SK-N-DZ (cell line): Measurements from ENCODE around the gene PCDHGB5.

Experiments
- DNase-seq: peaks from one replicate; pipeline ENCODE4 v3.0.0-alpha.2; 2015; ENCODE audit warnings: low spot score

PCDHGB5 gene

GRCh38 chr5:141439411-141440141, 41.8 kb downstream of the PCDHGB5 start:
- no peak for DNase-seq

GRCh38 chr5:141440341-141440740, 42.6 kb downstream of the PCDHGB5 start:
- no peak for DNase-seq

GRCh38 chr5:141441571-141442170, 43.9 kb downstream of the PCDHGB5 start:
- no peak for DNase-seq
